ENCODE measurements around the gene SERPINE1.
"Not testable (repeated sequence)": the region's sequence is repeated elsewhere in the genome, so short reads cannot be mapped to it uniquely, and the experiment has no call there.

Gene SERPINE1

DNA sequence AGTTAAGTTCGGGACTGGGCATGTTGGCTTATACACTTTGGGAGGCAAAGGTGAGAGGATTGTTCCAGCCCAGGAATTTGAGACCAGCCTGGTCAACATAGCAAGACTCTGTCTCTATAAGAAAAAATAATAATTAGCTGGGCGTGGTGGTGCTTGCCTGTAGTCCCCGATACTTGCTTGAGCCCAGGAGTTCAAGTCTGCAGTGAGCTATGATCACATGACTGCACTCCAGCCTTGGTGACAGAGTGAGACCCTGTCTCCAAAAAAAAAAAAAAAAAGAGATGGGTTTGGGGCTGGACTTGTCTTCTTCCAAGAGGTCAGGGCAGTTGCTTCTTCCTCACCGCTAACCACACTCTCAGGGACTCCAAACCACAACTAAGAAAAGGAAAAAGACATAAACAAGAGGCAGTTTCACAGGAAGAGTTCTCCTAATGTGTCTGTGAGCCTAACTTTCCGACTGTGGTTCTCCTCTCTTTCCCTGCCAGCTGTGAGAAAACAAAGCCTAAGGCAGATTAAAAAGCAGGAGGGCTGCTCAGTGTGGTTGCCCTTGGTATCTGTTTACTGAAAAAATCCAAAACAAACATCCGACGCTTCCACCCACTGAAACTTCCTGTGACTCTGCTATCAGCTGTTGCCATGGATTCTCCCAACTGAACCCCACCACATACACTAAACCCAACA, 2.4 kb upstream of the SERPINE1 start:
- peak; percentile 86 for DNase-seq

DNA sequence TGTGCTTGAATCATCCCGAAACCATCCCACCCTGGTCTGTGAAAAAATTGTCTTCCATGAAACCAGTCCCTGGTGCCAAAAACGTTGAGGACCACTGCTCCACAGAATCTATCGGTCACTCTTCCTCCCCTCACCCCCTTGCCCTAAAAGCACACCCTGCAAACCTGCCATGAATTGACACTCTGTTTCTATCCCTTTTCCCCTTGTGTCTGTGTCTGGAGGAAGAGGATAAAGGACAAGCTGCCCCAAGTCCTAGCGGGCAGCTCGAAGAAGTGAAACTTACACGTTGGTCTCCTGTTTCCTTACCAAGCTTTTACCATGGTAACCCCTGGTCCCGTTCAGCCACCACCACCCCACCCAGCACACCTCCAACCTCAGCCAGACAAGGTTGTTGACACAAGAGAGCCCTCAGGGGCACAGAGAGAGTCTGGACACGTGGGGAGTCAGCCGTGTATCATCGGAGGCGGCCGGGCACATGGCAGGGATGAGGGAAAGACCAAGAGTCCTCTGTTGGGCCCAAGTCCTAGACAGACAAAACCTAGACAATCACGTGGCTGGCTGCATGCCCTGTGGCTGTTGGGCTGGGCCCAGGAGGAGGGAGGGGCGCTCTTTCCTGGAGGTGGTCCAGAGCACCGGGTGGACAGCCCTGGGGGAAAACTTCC, 784 bp upstream of the SERPINE1 start:
- peak; percentile 93 for DNase-seq

GRCh38 chr7:101127460-101128039, 646 bp downstream of the SERPINE1 start:
- no peak for DNase-seq

DNA sequence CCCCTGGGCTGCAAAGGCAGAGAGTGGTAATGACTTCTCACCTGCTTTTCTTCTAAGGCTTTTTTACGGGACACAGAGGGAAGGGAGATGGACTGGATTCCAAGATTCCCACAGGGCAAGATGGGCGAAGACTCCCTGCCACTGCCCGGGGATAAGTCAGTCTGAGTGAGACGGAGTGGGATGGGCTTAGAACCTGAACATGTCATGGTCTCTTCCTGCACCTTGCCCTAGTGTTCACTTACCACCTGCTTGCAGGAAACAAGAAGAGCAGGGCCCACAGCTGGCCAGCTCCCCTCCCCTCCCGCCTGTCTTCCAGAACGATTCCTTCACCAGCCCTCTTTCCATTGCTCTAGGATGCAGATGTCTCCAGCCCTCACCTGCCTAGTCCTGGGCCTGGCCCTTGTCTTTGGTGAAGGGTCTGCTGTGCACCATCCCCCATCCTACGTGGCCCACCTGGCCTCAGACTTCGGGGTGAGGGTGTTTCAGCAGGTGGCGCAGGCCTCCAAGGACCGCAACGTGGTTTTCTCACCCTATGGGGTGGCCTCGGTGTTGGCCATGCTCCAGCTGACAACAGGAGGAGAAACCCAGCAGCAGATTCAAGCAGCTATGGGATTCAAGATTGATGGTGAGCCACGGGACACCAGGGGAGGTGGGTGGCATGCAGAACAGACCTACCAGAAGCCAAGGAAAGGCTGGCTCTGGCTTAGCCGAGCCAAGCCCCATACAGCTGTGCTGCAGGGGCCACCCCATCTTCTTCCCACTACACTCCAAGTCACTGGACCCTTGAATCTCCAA, 1.3 kb downstream of the SERPINE1 start:
- DNase-seq = peak; percentile 32

DNA sequence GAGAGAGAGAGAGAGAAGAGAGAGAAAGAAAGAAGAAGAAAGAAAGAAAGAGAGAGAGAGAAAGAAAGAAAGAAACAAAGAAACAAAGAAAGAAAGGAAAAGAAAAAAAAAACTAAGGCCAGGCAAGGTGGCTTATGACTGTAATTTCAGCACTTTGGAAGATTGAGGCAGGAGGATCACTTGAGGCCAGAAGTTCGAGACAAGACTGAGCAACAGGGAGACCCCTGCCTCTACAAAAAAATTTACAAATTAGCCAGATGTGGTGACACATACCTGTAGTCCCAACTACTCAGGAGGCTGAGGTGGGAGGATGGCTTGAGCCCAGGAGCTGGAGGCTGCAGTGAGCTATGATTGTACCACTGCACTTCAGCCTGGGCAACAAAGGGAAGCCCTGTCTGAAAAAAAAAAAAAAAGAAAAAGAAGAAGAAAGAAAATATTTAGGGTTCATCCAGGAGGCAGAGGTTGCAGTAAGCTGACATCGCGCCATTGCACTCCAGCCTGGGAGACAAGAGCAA, 2.8 kb downstream of the SERPINE1 start:
- no peak for DNase-seq

GRCh38 chr7:101132626-101133600, 6.0 kb downstream of the SERPINE1 start:
- DNase-seq = not testable (repeated sequence)

DNA sequence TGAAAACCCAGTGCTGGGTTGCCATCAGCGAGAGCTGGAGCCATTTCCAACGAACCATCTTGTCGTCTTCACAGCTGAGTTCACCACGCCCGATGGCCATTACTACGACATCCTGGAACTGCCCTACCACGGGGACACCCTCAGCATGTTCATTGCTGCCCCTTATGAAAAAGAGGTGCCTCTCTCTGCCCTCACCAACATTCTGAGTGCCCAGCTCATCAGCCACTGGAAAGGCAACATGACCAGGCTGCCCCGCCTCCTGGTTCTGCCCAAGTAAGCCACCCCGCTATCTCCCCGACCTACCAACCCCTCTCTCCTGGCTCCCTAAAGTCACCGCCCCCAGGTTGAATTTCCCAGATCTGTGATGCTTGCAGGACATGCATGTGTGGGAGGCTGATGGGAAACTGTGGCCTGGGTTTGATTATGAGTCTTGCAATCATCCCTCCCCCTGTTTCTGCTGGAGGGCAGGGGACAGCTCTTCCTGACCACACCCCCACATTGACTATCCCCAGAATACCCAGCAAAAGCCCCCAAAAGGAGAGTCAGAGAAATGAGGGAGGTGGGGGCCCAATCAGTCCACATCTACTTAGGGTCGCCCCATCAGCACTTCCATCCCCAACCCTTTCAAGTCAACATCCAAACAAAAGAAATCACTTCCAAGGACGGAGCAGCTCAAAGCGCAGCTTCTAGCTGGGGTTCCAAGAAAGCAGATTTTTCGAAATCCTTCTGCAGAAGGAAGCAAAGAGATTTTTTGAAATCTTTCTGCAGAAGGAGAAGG, 6.9 kb downstream of the SERPINE1 start:
- DNase-seq = peak; percentile 46

GRCh38 chr7:101134399-101134980, 7.6 kb downstream of the SERPINE1 start:
- peak; percentile 61 for DNase-seq

- no peak for DNase-seq
Measured at GRCh38 chr7:101137651-101138212, 10.8 kb downstream of the SERPINE1 start.

DNA sequence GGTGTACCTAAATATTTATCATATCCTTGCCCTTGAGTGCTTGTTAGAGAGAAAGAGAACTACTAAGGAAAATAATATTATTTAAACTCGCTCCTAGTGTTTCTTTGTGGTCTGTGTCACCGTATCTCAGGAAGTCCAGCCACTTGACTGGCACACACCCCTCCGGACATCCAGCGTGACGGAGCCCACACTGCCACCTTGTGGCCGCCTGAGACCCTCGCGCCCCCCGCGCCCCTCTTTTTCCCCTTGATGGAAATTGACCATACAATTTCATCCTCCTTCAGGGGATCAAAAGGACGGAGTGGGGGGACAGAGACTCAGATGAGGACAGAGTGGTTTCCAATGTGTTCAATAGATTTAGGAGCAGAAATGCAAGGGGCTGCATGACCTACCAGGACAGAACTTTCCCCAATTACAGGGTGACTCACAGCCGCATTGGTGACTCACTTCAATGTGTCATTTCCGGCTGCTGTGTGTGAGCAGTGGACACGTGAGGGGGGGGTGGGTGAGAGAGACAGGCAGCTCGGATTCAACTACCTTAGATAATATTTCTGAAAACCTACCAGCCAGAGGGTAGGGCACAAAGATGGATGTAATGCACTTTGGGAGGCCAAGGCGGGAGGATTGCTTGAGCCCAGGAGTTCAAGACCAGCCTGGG, 11.4 kb downstream of the SERPINE1 start:
- peak; percentile 98 for DNase-seq

DNA sequence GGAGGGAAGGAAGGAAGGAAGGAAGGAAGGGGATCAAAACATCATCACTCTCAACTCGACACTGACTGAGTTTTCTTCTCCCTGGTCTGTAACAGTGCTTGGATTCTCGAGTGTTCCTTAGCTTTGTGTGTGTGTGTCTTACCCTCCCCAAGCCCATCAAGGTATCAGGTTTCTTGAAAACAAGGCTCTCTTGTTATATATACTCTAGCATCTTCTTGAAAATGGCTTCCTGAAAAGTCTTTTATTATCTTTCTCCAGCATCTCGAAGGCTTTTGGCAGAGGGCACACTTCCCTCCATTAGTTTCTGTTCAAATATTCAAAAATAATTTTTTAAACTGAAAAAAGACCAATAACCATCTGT, 13.4 kb downstream of the SERPINE1 start:
- DNase-seq = peak; percentile 60

DNA sequence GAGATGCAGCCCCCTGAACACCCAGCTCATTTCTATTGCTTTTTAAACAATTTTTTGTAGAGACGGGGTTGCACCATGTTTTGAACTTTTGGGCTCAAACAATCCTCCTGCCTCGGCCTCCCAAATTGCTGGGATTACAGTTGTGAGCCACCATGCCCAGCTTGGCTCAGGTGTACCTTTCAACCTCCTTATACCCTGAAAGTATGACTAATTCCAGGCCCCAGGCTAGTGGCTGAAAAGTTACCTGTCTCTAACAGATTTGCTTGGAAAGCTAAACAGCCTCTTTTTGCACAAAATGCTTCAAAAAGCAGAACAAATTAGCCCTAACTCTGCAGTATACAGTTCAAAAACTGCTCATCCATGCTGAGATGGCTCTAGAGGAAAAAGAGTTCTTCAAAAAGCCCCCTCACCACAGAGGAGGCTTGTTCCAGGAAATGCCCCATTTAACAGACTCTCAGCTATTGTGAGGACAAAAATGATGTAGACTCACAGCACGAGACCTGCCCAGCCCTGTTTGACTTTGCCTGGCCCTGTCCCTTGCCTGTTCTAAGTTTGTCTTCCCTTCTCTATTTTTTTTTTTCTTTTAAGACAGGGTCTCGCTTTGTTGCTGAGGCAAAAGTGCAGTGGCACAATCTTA, 14.0 kb downstream of the SERPINE1 start:
- DNase-seq = no peak

DNA sequence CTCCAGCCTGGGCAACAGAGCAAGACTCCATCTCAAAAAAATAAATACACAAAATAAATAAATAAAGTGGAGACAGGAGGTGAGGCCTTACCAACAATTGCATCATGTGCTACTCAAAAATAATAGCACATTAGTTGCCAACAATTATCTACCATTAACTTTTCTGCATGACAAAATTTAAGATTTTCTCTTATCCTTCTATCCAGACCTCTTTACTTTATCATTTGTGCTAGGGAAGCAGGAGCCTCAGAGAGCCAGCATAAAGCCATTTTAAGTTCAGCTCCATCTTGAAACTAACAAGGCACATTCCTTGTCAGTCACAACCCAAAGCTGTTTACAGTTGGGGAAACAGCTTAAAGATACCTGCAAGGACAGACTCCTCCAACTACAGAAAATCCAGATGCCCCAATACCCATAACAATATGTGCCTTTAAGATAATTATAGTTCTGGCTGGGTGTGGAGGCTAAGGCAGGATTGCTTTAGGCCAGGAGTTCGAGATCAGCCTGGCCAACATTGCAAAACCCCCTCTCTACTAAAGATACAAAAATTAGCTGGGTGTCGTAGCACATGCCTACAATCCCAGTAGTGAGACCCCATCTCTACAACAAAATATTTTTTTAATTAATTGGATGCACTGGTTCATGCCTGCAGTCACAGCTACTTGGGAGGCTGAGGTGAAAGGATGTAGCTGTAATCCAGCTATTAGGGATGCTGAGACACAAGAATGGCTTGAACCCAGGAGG, 25.2 kb downstream of the SERPINE1 start:
- DNase-seq = no peak

DNA sequence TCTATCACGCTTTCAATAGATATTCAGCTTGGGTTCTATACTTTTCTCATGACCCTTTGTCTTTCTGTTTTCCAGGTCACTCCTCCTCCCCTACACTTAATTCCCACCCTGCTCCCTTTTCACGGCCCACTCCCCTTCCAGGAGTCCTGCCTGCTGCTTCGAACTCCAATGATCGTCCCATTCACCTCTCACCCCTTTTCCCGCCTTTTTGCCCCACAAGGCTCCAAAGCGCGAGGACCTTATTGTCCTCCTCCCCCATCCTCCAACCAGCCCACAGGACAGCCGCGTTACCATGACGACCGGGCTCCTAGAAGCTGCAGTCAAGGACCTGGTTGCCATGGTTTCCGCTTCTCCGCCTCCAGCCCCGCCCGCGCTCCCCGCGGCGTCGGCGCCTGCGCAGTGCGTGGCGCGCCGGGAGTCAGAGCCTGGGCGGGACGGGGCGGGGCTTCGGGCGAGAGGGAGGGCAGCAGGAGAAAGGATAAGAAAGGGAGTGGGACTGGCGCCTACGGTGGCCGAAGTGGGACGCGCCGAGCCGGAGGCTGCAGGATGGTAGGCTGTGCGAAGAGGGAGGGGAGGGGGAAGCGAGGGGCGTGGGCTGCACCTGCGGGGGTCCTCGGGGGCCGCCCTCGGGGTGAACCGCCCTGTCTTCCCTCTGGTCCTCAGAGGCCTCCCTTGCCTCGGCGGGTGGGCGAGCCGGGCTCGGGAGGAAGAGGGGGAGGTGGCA, 27.2 kb downstream of the SERPINE1 start, which contains the start of gene AP1S1:
AP1S1 (plus strand) TSS at position 508 of the 724 bp plus-strand sequence; CDS start at position 547, 39 bp downstream.
- DNase-seq = peak; percentile 95

- no peak for DNase-seq
Measured at GRCh38 chr7:101154693-101155102, 27.8 kb downstream of the SERPINE1 start.

DNA sequence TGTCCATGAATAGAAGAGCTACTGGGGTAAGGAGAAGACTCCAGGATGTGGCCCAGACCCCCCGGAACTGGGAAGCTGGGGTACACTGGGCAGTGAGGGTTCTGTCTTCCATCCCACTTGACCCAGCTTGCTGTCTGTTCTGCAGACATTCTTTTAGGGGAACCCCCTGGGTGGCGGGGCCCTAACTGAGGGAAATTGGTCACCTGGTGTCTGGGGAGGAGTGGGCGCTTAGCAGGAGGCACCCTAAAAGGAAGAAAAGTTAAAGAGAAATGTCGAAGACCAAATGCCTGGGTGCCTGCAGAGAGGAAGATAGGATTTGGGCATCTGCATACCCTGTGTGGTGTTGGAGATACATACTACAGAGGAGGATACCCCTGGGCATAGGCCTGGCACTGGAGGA, 28.4 kb downstream of the SERPINE1 start:
- DNase-seq = no peak

DNA sequence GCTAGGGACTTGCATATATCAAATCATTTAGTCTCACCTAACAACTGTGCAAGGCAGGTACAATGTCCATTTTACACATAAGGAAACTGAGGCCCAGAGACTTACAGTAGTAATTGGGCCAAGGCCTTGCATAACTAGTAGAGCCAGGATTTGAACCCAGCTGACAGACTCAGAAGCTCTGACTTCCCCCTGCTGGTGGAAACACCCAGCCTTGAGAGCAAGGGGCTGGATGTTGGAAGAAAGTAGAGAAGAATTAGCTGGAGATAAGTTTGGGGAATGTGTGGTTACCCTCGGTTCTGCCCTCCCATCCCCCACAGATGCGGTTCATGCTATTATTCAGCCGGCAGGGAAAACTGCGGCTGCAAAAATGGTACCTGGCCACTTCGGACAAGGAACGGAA, 29.4 kb downstream of the SERPINE1 start:
- no peak for DNase-seq
